ENCODE results near the gene GDAP1L1.

DNA sequence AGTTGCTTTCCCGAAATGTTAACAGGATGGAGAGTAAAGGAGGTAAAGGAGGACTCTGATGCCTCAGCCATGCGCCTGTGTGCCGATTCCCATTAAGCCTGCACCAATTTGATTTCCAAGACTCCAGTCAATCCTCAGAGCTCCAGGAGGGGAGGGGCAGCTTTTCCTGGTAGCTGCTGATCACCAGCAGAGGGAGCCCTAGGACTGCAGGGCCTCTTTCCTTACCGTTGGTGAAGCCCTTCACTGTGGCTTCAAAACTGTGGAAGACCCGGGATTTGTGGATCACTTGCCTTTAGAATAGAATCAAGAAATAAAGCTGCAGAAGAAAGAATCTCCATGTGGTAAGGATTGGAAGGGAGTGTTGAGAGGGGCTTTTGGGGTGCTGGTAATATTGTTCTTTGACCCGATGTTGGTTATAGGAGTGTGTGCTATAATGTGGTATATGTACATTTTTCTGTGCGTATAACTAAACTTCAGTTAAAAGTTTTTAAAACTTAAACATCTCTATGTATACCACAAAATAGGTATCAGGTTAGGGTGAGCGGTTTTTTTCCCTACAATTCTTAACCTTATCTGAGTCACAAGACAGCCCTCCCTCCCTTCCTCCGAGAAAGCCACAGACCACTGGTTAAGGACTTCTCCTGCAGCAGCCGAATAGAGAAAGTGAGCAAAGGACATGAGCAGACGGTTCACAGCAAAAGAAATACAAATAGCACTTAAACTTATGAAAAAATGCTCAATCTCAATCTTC, 29.6 kb upstream of the GDAP1L1 start:
- TF ChIP-seq RFX5 (IDR thresholded peaks at IDR 0.05; ENCODE audit: low read length) (no peak), MEF2A (IDR thresholded peaks at IDR 0.05; ENCODE audit: borderline replicate concordance, low read depth) (no peak), ZBTB33 (IDR thresholded peaks at IDR 0.05; ENCODE audit: borderline replicate concordance, low read depth) (no peak), GATA2 (CRISPR knock-in tag; IDR thresholded peaks at IDR 0.05) (no peak), RCOR1 (IDR thresholded peaks at IDR 0.05; ENCODE audit: low read length) (no peak), TEAD4 (IDR thresholded peaks at IDR 0.05; ENCODE audit: borderline replicate concordance, insufficient read depth) (no peak), JUND (IDR thresholded peaks at IDR 0.05) (no peak), TAF1 (IDR thresholded peaks at IDR 0.05; ENCODE audit: borderline replicate concordance, low read depth, low read length) (no peak), FOXJ3 (CRISPR knock-in tag; IDR thresholded peaks at IDR 0.05) (no peak)
- TF ChIP-seq, protein P1, sequence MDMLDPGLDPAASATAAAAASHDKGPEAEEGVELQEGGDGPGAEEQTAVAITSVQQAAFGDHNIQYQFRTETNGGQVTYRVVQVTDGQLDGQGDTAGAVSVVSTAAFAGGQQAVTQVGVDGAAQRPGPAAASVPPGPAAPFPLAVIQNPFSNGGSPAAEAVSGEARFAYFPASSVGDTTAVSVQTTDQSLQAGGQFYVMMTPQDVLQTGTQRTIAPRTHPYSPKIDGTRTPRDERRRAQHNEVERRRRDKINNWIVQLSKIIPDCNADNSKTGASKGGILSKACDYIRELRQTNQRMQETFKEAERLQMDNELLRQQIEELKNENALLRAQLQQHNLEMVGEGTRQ (IDR thresholded peaks at IDR 0.05; ENCODE audit: borderline replicate concordance, low read depth, low read length) = no peak
- TF ChIP-seq, protein P2, sequence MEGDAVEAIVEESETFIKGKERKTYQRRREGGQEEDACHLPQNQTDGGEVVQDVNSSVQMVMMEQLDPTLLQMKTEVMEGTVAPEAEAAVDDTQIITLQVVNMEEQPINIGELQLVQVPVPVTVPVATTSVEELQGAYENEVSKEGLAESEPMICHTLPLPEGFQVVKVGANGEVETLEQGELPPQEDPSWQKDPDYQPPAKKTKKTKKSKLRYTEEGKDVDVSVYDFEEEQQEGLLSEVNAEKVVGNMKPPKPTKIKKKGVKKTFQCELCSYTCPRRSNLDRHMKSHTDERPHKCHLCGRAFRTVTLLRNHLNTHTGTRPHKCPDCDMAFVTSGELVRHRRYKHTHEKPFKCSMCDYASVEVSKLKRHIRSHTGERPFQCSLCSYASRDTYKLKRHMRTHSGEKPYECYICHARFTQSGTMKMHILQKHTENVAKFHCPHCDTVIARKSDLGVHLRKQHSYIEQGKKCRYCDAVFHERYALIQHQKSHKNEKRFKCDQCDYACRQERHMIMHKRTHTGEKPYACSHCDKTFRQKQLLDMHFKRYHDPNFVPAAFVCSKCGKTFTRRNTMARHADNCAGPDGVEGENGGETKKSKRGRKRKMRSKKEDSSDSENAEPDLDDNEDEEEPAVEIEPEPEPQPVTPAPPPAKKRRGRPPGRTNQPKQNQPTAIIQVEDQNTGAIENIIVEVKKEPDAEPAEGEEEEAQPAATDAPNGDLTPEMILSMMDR (IDR thresholded peaks at IDR 0.05) = peak; percentile 84
- TF ChIP-seq, protein P3, sequence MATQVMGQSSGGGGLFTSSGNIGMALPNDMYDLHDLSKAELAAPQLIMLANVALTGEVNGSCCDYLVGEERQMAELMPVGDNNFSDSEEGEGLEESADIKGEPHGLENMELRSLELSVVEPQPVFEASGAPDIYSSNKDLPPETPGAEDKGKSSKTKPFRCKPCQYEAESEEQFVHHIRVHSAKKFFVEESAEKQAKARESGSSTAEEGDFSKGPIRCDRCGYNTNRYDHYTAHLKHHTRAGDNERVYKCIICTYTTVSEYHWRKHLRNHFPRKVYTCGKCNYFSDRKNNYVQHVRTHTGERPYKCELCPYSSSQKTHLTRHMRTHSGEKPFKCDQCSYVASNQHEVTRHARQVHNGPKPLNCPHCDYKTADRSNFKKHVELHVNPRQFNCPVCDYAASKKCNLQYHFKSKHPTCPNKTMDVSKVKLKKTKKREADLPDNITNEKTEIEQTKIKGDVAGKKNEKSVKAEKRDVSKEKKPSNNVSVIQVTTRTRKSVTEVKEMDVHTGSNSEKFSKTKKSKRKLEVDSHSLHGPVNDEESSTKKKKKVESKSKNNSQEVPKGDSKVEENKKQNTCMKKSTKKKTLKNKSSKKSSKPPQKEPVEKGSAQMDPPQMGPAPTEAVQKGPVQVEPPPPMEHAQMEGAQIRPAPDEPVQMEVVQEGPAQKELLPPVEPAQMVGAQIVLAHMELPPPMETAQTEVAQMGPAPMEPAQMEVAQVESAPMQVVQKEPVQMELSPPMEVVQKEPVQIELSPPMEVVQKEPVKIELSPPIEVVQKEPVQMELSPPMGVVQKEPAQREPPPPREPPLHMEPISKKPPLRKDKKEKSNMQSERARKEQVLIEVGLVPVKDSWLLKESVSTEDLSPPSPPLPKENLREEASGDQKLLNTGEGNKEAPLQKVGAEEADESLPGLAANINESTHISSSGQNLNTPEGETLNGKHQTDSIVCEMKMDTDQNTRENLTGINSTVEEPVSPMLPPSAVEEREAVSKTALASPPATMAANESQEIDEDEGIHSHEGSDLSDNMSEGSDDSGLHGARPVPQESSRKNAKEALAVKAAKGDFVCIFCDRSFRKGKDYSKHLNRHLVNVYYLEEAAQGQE (IDR thresholded peaks at IDR 0.05; ENCODE audit: low read depth, low read length) = no peak

All from SK-N-SH (cell line).